ENCODE measurements around the gene USP3. TPM values are rescaled to one million over a fixed set of nuclear protein-coding genes. Genes with fewer than 3 reads are reported as not detected.
A peak's percentile ranks its signal among the peaks of the same experiment; 100 is the strongest.

USP3 gene
- total RNA-seq, 1 experiment from 2014 or later: 36.6 TPM

DNA sequence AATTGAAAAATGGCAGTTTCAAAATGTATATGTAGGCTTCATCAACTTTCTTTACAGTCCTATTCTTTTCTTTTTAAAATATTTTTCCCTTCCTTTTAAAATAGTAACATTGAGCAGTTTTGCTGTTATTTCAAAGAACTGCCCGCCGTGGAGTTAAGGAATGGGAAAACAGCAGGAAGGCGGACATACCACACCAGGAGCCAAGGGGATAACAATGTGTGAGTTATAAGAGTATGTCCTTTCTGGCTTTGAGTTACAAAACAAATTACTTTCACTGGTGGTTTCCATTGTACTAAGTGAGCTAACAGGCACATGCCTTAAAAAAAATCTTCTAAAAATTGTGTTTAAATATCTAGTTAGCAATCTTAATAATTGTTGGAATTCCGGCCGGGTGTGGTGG lies 55.4 kb downstream of the USP3 start:
- Mint-ChIP-seq H3K4me3 (peak overlapping the region; percentile 14; the same call in 1 of the 2 replicates), H3K36me3 (no peaks in the 10 kb centered on the region; the same call in none of the 2 replicates), H3K27ac (peak overlapping the region; percentile 89; the same call in 1 of the 2 replicates), H3K9me3 (no peaks in the 10 kb centered on the region), H3K4me1 (peaks cover 52% of the 10 kb centered on the region), H3K27me3 (ENCODE audit: low read depth) (no peaks in the 10 kb centered on the region)
- ATAC-seq (peak; percentile 47), DNase-seq (ENCODE audit: low spot score) (no peak)
- ChIA-PET POLR2A (interaction anchor here (0.7 kb wide), 1 partner anchor 21 kb away, joined by 3 read pairs; no protein-coding TSS in a partner anchor), CTCF (interaction anchor here (1.6 kb wide), 1 partner anchor 40 kb away, joined by 5 read pairs; no protein-coding TSS in a partner anchor)
- TF ChIP-seq, protein P1, sequence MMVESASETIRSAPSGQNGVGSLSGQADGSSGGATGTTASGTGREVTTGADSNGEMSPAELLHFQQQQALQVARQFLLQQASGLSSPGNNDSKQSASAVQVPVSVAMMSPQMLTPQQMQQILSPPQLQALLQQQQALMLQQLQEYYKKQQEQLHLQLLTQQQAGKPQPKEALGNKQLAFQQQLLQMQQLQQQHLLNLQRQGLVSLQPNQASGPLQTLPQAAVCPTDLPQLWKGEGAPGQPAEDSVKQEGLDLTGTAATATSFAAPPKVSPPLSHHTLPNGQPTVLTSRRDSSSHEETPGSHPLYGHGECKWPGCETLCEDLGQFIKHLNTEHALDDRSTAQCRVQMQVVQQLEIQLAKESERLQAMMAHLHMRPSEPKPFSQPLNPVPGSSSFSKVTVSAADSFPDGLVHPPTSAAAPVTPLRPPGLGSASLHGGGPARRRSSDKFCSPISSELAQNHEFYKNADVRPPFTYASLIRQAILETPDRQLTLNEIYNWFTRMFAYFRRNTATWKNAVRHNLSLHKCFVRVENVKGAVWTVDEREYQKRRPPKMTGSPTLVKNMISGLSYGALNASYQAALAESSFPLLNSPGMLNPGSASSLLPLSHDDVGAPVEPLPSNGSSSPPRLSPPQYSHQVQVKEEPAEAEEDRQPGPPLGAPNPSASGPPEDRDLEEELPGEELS (CRISPR knock-in tag; IDR thresholded peaks at IDR 0.05): peak; percentile 38; the same call in 1 of the 2 replicates
- TF ChIP-seq ZNF671 (CRISPR knock-in tag; IDR thresholded peaks at IDR 0.05) (no peak), TEAD1 (CRISPR knock-in tag; IDR thresholded peaks at IDR 0.05) (peak; percentile 67; the same call in 1 of the 2 replicates), MYBL2 (CRISPR knock-in tag; IDR thresholded peaks at IDR 0.05) (no peak), EMX1 (CRISPR knock-in tag; IDR thresholded peaks at IDR 0.05) (no peak), RORB (CRISPR knock-in tag; IDR thresholded peaks at IDR 0.05) (no peak), ZNF423 (CRISPR knock-in tag; IDR thresholded peaks at IDR 0.05) (peak; percentile 59; the same call in 1 of the 2 replicates)
- TF ChIP-seq, protein P2, sequence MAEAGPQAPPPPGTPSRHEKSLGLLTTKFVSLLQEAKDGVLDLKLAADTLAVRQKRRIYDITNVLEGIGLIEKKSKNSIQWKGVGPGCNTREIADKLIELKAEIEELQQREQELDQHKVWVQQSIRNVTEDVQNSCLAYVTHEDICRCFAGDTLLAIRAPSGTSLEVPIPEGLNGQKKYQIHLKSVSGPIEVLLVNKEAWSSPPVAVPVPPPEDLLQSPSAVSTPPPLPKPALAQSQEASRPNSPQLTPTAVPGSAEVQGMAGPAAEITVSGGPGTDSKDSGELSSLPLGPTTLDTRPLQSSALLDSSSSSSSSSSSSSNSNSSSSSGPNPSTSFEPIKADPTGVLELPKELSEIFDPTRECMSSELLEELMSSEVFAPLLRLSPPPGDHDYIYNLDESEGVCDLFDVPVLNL (CRISPR knock-in tag; IDR thresholded peaks at IDR 0.05; ENCODE audit: borderline replicate concordance, low read depth): no peak
- TF ChIP-seq, protein P3, sequence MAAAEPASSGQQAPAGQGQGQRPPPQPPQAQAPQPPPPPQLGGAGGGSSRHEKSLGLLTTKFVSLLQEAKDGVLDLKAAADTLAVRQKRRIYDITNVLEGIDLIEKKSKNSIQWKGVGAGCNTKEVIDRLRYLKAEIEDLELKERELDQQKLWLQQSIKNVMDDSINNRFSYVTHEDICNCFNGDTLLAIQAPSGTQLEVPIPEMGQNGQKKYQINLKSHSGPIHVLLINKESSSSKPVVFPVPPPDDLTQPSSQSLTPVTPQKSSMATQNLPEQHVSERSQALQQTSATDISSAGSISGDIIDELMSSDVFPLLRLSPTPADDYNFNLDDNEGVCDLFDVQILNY (CRISPR knock-in tag; IDR thresholded peaks at IDR 0.05): no peak
- TF ChIP-seq, protein P4, sequence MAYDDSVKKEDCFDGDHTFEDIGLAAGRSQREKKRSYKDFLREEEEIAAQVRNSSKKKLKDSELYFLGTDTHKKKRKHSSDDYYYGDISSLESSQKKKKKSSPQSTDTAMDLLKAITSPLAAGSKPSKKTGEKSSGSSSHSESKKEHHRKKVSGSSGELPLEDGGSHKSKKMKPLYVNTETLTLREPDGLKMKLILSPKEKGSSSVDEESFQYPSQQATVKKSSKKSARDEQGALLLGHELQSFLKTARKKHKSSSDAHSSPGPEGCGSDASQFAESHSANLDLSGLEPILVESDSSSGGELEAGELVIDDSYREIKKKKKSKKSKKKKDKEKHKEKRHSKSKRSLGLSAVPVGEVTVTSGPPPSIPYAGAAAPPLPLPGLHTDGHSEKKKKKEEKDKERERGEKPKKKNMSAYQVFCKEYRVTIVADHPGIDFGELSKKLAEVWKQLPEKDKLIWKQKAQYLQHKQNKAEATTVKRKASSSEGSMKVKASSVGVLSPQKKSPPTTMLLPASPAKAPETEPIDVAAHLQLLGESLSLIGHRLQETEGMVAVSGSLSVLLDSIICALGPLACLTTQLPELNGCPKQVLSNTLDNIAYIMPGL (CRISPR knock-in tag; IDR thresholded peaks at IDR 0.05): no peak

DNA sequence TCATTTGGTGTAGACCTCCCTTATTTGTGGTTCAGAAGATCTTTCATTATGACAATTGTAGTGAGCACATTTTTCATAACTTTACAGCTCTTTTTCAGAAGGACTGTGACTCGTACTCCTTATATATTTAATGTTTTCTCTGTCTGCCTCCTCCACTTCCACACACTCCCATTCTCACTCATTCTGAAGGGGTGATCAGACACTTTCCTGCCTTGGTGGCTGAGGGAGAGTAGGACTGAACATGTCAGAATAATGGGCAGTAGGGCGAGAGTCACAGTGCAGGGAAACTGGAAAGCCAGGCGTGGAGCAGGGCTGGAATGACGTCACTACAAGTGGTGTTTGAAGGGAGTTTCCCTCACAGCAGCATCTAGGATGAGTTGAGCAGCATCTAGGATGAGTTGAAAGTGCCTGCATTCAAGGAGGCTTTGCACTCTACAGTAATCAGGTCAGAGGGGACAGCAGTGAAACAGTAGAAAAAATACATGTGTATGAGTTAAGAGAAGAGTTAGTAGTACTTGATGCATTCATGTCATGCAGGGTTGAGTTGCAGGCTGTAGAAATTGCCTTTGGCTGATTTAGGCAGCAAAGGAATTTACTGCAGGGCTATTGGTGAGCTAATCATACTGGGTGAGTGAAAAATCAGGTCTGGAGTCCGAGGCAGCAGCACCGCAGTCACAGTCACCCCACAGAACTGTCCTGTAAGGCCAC lies 56.5 kb downstream of the USP3 start:
- H3K4me1 Mint-ChIP-seq: peaks cover 48% of the 10 kb centered on the region
- H3K36me3 Mint-ChIP-seq: no peaks in the 10 kb centered on the region; the same call in none of the 2 replicates
- TF ChIP-seq SOX15 (CRISPR knock-in tag; IDR thresholded peaks at IDR 0.05) (no peak), GABPB1 (CRISPR knock-in tag; IDR thresholded peaks at IDR 0.05) (no peak), TEAD4 (CRISPR knock-in tag; IDR thresholded peaks at IDR 0.05) (no peak), ZNF121 (CRISPR knock-in tag; IDR thresholded peaks at IDR 0.05) (no peak), PRRX2 (CRISPR knock-in tag; IDR thresholded peaks at IDR 0.05) (no peak)
- TF ChIP-seq, protein P5, sequence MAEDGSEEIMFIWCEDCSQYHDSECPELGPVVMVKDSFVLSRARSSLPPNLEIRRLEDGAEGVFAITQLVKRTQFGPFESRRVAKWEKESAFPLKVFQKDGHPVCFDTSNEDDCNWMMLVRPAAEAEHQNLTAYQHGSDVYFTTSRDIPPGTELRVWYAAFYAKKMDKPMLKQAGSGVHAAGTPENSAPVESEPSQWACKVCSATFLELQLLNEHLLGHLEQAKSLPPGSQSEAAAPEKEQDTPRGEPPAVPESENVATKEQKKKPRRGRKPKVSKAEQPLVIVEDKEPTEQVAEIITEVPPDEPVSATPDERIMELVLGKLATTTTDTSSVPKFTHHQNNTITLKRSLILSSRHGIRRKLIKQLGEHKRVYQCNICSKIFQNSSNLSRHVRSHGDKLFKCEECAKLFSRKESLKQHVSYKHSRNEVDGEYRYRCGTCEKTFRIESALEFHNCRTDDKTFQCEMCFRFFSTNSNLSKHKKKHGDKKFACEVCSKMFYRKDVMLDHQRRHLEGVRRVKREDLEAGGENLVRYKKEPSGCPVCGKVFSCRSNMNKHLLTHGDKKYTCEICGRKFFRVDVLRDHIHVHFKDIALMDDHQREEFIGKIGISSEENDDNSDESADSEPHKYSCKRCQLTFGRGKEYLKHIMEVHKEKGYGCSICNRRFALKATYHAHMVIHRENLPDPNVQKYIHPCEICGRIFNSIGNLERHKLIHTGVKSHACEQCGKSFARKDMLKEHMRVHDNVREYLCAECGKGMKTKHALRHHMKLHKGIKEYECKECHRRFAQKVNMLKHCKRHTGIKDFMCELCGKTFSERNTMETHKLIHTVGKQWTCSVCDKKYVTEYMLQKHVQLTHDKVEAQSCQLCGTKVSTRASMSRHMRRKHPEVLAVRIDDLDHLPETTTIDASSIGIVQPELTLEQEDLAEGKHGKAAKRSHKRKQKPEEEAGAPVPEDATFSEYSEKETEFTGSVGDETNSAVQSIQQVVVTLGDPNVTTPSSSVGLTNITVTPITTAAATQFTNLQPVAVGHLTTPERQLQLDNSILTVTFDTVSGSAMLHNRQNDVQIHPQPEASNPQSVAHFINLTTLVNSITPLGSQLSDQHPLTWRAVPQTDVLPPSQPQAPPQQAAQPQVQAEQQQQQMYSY (CRISPR knock-in tag; IDR thresholded peaks at IDR 0.05): peak; percentile 92
- TF ChIP-seq, protein P6, sequence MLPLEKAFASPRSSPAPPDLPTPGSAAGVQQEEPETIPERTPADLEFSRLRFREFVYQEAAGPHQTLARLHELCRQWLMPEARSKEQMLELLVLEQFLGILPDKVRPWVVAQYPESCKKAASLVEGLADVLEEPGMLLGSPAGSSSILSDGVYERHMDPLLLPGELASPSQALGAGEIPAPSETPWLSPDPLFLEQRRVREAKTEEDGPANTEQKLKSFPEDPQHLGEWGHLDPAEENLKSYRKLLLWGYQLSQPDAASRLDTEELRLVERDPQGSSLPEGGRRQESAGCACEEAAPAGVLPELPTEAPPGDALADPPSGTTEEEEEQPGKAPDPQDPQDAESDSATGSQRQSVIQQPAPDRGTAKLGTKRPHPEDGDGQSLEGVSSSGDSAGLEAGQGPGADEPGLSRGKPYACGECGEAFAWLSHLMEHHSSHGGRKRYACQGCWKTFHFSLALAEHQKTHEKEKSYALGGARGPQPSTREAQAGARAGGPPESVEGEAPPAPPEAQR (CRISPR knock-in tag; IDR thresholded peaks at IDR 0.05): no peak
- TF ChIP-seq, protein P7, sequence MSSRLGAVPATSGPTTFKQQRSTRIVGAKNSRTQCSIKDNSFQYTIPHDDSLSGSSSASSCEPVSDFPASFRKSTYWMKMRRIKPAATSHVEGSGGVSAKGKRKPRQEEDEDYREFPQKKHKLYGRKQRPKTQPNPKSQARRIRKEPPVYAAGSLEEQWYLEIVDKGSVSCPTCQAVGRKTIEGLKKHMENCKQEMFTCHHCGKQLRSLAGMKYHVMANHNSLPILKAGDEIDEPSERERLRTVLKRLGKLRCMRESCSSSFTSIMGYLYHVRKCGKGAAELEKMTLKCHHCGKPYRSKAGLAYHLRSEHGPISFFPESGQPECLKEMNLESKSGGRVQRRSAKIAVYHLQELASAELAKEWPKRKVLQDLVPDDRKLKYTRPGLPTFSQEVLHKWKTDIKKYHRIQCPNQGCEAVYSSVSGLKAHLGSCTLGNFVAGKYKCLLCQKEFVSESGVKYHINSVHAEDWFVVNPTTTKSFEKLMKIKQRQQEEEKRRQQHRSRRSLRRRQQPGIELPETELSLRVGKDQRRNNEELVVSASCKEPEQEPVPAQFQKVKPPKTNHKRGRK (CRISPR knock-in tag; IDR thresholded peaks at IDR 0.05; ENCODE audit: borderline replicate concordance): no peak
- DNase-seq (ENCODE audit: low spot score): no peak
- ChIA-PET POLR2A (no interaction called here), CTCF (no interaction called here)
- H3K27me3 Mint-ChIP-seq (ENCODE audit: low read depth): no peaks in the 10 kb centered on the region
- no peaks in the 10 kb centered on the region for H3K9me3 Mint-ChIP-seq
- H3K27ac Mint-ChIP-seq: no peak overlapping the region
- H3K4me3 Mint-ChIP-seq: no peak overlapping the region
- peak; percentile 40 for ATAC-seq
